ENCODE data around the gene CD1C. TPM values are rescaled to one million over a fixed set of nuclear protein-coding genes. Genes with fewer than 3 reads are reported as not detected.

CD1C gene
- polyA plus RNA-seq, 1 experiment, result not detected

DNA sequence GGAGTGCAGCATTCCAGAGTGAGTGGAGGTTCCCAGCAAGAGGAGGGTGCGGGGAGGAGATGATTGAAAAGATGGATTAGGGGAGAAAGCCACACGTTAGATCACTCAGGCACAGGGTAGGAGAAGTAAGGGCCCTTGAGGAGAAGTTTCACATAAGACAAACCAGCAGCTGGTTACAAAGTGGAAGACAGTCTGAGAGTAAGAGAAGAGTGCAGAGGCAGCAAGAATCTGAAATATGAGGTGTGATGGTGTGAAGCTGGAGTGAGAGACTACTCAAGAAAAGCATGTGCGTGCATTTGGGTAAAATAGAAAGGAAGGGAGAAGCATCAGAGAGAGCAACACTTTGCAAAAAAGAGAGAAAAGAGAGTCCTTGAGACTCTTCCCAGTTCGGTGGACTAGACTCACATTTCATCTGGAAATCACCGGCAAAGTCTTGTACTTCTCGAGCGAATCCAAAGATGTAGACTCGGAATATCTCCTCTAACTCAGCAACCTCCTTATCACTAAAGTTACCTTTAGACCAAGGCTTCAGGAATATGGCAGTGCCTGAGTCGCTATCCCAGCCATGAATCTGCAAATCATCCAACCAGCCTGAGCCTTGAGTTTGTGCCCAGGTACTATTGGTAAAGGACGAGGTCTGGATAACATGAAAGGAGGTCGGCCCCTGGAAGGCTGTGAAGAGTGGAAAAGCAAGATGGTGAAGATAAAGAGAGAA, 40.8 kb downstream of the CD1C start:
- ChIA-PET POLR2A (no interaction called here), CTCF (interaction anchor here (0.6 kb wide), 1 partner anchor 29 kb away, joined by 3 read pairs; no protein-coding TSS in a partner anchor)

DNA sequence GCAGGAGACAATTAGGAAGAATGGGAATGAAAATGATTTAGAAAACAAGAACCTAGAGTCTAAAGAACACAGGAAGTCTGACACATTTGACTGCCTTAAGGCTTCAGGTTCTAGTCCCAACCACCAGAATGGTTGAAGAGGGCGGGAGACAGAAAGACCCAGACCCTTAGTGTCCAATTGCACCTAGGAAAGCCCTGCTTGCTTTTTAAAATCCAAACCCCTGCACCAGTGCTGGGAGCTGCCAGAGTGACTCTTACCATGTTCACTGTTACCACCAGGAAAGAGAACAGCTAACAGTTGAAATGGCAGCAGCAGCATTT, 41.3 kb downstream of the CD1C start:
- POLR2A ChIA-PET, result no interaction called here
- DNase-seq (ENCODE audit: low read depth), result no peak
- H3K4me3 ChIP-seq (ENCODE audit: low read depth, low read length), result no peak overlapping the region
- H3K27me3 ChIP-seq (ENCODE audit: control insufficient read depth, insufficient read depth, low read length), result no peaks in the 10 kb centered on the region
- no peaks in the 10 kb centered on the region for H3K36me3 ChIP-seq (ENCODE audit: control insufficient read depth, insufficient read depth, low read length)
- TF ChIP-seq, protein P1, sequence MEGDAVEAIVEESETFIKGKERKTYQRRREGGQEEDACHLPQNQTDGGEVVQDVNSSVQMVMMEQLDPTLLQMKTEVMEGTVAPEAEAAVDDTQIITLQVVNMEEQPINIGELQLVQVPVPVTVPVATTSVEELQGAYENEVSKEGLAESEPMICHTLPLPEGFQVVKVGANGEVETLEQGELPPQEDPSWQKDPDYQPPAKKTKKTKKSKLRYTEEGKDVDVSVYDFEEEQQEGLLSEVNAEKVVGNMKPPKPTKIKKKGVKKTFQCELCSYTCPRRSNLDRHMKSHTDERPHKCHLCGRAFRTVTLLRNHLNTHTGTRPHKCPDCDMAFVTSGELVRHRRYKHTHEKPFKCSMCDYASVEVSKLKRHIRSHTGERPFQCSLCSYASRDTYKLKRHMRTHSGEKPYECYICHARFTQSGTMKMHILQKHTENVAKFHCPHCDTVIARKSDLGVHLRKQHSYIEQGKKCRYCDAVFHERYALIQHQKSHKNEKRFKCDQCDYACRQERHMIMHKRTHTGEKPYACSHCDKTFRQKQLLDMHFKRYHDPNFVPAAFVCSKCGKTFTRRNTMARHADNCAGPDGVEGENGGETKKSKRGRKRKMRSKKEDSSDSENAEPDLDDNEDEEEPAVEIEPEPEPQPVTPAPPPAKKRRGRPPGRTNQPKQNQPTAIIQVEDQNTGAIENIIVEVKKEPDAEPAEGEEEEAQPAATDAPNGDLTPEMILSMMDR (IDR thresholded peaks at IDR 0.05; ENCODE audit: insufficient read depth, low read depth, low read length), result no peak
- CTCF ChIA-PET, result no interaction called here

More for the DNA sequence above, 40.8 kb downstream of the CD1C start:
- Histone ChIP-seq H3K4me3 (ENCODE audit: low read depth, low read length) (no peak overlapping the region), H3K36me3 (ENCODE audit: control insufficient read depth, insufficient read depth, low read length) (no peaks in the 10 kb centered on the region), H3K27me3 (ENCODE audit: control insufficient read depth, insufficient read depth, low read length) (no peaks in the 10 kb centered on the region)
- TF ChIP-seq, protein P1 (IDR thresholded peaks at IDR 0.05; ENCODE audit: insufficient read depth, low read depth, low read length), result no peak
- DNase-seq (ENCODE audit: low read depth), result no peak

DNA sequence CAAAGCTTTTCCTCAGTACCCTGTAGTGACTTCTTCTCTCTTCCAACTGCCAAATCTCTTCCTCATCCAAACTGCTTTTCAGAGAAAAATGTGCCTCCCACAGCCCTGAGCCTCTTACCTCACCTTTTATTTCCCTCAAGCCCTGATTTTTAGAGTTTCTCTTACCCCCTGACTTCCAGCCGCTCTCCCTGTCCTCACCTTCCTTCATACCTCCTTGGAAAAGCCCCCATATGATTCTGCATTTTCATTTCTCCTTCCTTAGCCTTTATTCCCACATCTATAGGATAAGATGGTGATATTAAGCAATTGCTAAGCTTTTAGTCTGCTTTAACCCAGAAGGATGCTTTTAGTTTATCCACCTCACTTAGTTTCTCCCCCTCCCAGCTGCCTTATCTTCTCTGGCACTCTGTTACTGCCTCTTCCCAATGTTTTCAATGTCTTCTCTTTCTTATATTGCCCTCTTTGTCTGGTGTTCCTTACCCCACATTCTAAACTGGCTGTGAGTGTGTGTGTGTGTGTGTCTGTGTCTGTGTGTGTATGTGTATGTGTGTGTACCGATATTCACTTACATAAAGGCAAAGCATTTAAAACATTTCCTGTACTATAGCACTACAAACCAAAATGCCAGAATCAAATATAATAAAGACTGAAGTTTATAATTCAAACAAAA, 41.9 kb downstream of the CD1C start, which contains the start of gene CD1B:
CD1B (minus strand) TSS at position 51 of the 670 bp plus-strand sequence. CDS start 108 bp downstream, outside the sequence.
- Histone ChIP-seq H3K36me3 (ENCODE audit: control insufficient read depth, insufficient read depth, low read length) (no peaks in the 10 kb centered on the region), H3K4me3 (ENCODE audit: low read depth, low read length) (no peak within 1 kb of the TSS), H3K27me3 (ENCODE audit: control insufficient read depth, insufficient read depth, low read length) (no peaks in the 10 kb centered on the region)
- CTCF ChIA-PET, result no interaction called here
- TF ChIP-seq, protein P1 (IDR thresholded peaks at IDR 0.05; ENCODE audit: insufficient read depth, low read depth, low read length), result no peak
- POLR2A ChIA-PET, result no interaction called here
- DNase-seq (ENCODE audit: low read depth), result no peak

DNA sequence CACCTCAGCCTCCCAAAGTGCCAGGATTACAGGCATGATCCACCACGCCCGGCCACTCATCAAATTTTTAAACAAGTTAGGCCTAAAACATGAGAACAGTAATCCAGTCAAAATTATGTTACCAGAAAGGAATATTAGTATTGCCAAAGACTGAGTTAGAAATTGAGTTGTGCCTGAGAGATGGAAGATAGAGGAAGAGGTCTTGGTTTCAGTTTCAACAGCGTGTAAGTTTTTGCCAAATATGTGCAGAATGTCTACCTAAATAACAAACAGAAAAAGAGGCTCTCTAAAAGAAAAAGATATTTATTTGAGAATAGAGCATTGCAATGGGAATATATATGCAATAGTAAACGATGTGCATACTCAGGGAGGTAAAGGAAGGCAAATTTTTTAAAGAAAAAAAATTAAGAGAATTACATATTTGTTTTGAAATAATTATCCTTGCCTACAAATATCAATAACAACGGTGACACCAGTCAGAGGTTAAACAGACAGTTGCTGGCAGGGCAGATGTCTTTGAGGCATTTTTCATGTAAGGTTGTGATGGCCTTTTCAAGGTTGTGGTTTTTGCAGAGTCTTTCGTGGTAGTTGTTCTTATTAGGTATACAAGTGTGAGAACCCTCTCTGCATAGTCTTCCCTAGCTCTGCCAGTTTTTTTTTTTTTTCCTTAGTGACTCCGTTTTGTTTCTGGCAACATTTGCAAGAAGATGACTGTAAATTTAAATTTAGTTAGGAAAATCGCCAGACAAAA, 43.9 kb downstream of the CD1C start:
- no peaks in the 10 kb centered on the region for H3K27me3 ChIP-seq (ENCODE audit: control insufficient read depth, insufficient read depth, low read length)
- no peak overlapping the region for H3K4me3 ChIP-seq (ENCODE audit: low read depth, low read length)
- H3K36me3 ChIP-seq (ENCODE audit: control insufficient read depth, insufficient read depth, low read length), result no peaks in the 10 kb centered on the region
- ChIA-PET CTCF (no interaction called here), POLR2A (no interaction called here)
- TF ChIP-seq, protein P1 (IDR thresholded peaks at IDR 0.05; ENCODE audit: insufficient read depth, low read depth, low read length), result no peak
- no peak for DNase-seq (ENCODE audit: low read depth)

DNA sequence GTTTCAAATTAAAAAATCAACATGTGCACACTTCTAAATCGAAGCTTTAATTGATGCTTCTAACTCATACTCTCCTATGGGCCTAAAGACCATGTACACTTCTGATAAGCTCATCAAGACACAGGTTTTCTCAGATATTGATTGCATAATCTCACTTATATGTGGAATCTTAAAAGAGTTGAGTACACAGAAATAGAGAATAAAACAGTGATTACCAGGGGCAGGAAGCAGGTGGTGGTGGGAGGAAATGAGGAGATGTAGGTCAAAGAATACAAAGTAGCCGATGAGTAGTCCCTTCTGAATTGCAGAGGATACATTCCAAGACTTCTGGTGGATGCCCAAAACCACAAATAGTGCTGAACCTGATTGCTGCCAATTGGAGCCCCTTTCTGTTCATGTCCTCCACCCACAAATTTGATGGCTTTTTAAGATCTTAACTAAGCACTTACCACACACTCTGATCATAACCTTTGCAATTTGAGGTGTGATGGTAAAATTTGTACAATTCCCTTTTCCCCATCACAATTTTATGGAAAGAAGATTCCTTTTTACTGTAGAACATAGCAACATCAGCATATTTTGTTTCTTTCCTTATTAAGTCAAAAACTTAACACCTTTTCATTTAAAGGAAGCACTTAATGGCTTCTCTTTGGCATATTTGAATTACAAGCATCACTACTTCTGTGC, 44.9 kb downstream of the CD1C start:
- CTCF ChIA-PET, result no interaction called here
- TF ChIP-seq, protein P1 (IDR thresholded peaks at IDR 0.05; ENCODE audit: insufficient read depth, low read depth, low read length), result no peak
- no peak overlapping the region for H3K4me3 ChIP-seq (ENCODE audit: low read depth, low read length)
- H3K36me3 ChIP-seq (ENCODE audit: control insufficient read depth, insufficient read depth, low read length), result no peaks in the 10 kb centered on the region
- no peaks in the 10 kb centered on the region for H3K27me3 ChIP-seq (ENCODE audit: control insufficient read depth, insufficient read depth, low read length)
- DNase-seq (ENCODE audit: low read depth), result no peak
- POLR2A ChIA-PET, result no interaction called here
